Activated T-cell treated with anti-CD3 and anti-CD28 coated beads, Interleukin-2, amount 50 U/mL, for 72 hours (primary cell): ENCODE measurements around the gene GRIA4. TPM values are rescaled to one million over a fixed set of nuclear protein-coding genes. Genes with fewer than 3 reads are reported as not detected.

Experiments used
- ATAC-seq, 2 donors: fragments of 150-1000 bp; cut with Tn5 transposase; replicated peaks in 1 of 2; 2 replicates each; pipeline ENCODE4 v1.10.0; 2021; ENCODE audit warnings: moderate library complexity in 2 of 2, mild to moderate bottlenecking in 1 of 2
- DNase-seq, 2 donors: peaks; one replicate each; pipeline ENCODE4 v3.0.0; 2021 to 2022; ENCODE audit warnings: mixed read lengths in 1 of 2
- H3K27ac Mint-ChIP-seq: one replicate; pipeline ENCODE4 v1.8.0; 2022; ENCODE audit warnings: mild to moderate bottlenecking, moderate library complexity, mixed read lengths
- H3K27me3 Mint-ChIP-seq: one replicate; pipeline ENCODE4 v1.8.0; 2022; ENCODE audit warnings: low read depth, mixed read lengths
- H3K36me3 Mint-ChIP-seq, 2 donors: one replicate each; pipeline ENCODE4 v1.8.0; 2022; ENCODE audit warnings: mixed read lengths in 2 of 2, mild to moderate bottlenecking in 1 of 2; ENCODE audit not compliant: insufficient read depth in 2 of 2
- H3K4me1 Mint-ChIP-seq: one replicate; pipeline ENCODE4 v1.8.0; 2022; ENCODE audit warnings: low read depth, mixed read lengths
- H3K4me3 Mint-ChIP-seq, 2 donors: one replicate each; pipeline ENCODE4 v1.8.0; 2022; ENCODE audit warnings: mild to moderate bottlenecking in 2 of 2, mixed read lengths in 2 of 2, moderate library complexity in 2 of 2
- H3K9me3 Mint-ChIP-seq, 2 donors: one replicate each; pipeline ENCODE4 v1.8.0; 2022; ENCODE audit warnings: mixed read lengths in 2 of 2
- total RNA-seq, 2 donors: library from RNA; stranded (reverse); gene quantifications; one replicate each; pipeline ENCODE4 v1.2.3, GENCODE V29; 2022

Gene GRIA4
- total RNA-seq, 2 donors from 2014 or later: not detected

- Mint-ChIP-seq H3K27ac (no peak overlapping the region), H3K4me1 (no peaks in the 10 kb centered on the region), H3K9me3 (no peaks in the 10 kb centered on the region), H3K4me3 (no peak overlapping the region), H3K36me3 (no peaks in the 10 kb centered on the region), H3K27me3 (no peaks in the 10 kb centered on the region)
- no peak for ATAC-seq
- no peak for DNase-seq
These were observed 300.3 kb downstream of the GRIA4 start for GRCh38 chr11:105910095-105910715.

- no peak overlapping the region for H3K4me3 Mint-ChIP-seq
- H3K27ac Mint-ChIP-seq: no peak overlapping the region
- H3K9me3 Mint-ChIP-seq: no peaks in the 10 kb centered on the region
- DNase-seq (no peak), ATAC-seq (no peak)
- no peaks in the 10 kb centered on the region for H3K4me1 Mint-ChIP-seq
- no peaks in the 10 kb centered on the region for H3K36me3 Mint-ChIP-seq
- H3K27me3 Mint-ChIP-seq: no peaks in the 10 kb centered on the region
These were observed 301.6 kb downstream of the GRIA4 start for GRCh38 chr11:105911454-105911853.

GRCh38 chr11:105912666-105913065 is 302.8 kb downstream of the GRIA4 start:
- Mint-ChIP-seq H3K36me3 (no peaks in the 10 kb centered on the region), H3K4me1 (no peaks in the 10 kb centered on the region), H3K4me3 (no peak overlapping the region), H3K27me3 (no peaks in the 10 kb centered on the region), H3K27ac (no peak overlapping the region), H3K9me3 (no peaks in the 10 kb centered on the region)
- no peak for ATAC-seq
- DNase-seq: no peak

- Mint-ChIP-seq H3K36me3 (no peaks in the 10 kb centered on the region), H3K4me3 (no peak overlapping the region), H3K4me1 (no peaks in the 10 kb centered on the region), H3K9me3 (no peaks in the 10 kb centered on the region), H3K27ac (no peak overlapping the region), H3K27me3 (no peaks in the 10 kb centered on the region)
- DNase-seq: no peak
- ATAC-seq: no peak
These were observed 305.1 kb downstream of the GRIA4 start for GRCh38 chr11:105915021-105915420.

GRCh38 chr11:105918039-105918438 is 308.2 kb downstream of the GRIA4 start:
- Mint-ChIP-seq H3K27ac (no peak overlapping the region), H3K36me3 (no peaks in the 10 kb centered on the region), H3K4me3 (no peak overlapping the region), H3K27me3 (no peaks in the 10 kb centered on the region), H3K9me3 (no peaks in the 10 kb centered on the region), H3K4me1 (no peaks in the 10 kb centered on the region)
- ATAC-seq: no peak
- no peak for DNase-seq

- no peaks in the 10 kb centered on the region for H3K27me3 Mint-ChIP-seq
- no peak for ATAC-seq
- no peaks in the 10 kb centered on the region for H3K4me1 Mint-ChIP-seq
- H3K27ac Mint-ChIP-seq: no peak overlapping the region
- no peak overlapping the region for H3K4me3 Mint-ChIP-seq
- no peaks in the 10 kb centered on the region for H3K36me3 Mint-ChIP-seq
- H3K9me3 Mint-ChIP-seq: no peaks in the 10 kb centered on the region
- DNase-seq: no peak
These were observed 308.7 kb downstream of the GRIA4 start for GRCh38 chr11:105918600-105918999.

- no peak for ATAC-seq
These were observed 313.4 kb downstream of the GRIA4 start for GRCh38 chr11:105923252-105923651.

GRCh38 chr11:105923807-105924206 is 313.9 kb downstream of the GRIA4 start:
- Mint-ChIP-seq H3K36me3 (no peaks in the 10 kb centered on the region), H3K27ac (no peak overlapping the region), H3K4me1 (no peaks in the 10 kb centered on the region), H3K27me3 (no peaks in the 10 kb centered on the region), H3K9me3 (no peaks in the 10 kb centered on the region), H3K4me3 (no peak overlapping the region)
- no peak for DNase-seq
- no peak for ATAC-seq

More at GRCh38 chr11:105923252-105923651, 313.4 kb downstream of the GRIA4 start:
- H3K4me1 Mint-ChIP-seq: no peaks in the 10 kb centered on the region
- no peak overlapping the region for H3K27ac Mint-ChIP-seq
- H3K27me3 Mint-ChIP-seq: no peaks in the 10 kb centered on the region
- DNase-seq: no peak
- H3K4me3 Mint-ChIP-seq: no peak overlapping the region
- H3K9me3 Mint-ChIP-seq: no peaks in the 10 kb centered on the region
- no peaks in the 10 kb centered on the region for H3K36me3 Mint-ChIP-seq

- Mint-ChIP-seq H3K4me1 (no peaks in the 10 kb centered on the region), H3K27me3 (no peaks in the 10 kb centered on the region), H3K4me3 (no peak overlapping the region), H3K9me3 (no peaks in the 10 kb centered on the region), H3K36me3 (no peaks in the 10 kb centered on the region), H3K27ac (no peak overlapping the region)
- ATAC-seq: no peak
- DNase-seq: no peak
These were observed 319.4 kb downstream of the GRIA4 start for GRCh38 chr11:105929084-105929955.

GRCh38 chr11:105933695-105934094 is 323.8 kb downstream of the GRIA4 start:
- no peak overlapping the region for H3K27ac Mint-ChIP-seq
- H3K9me3 Mint-ChIP-seq: no peaks in the 10 kb centered on the region
- no peaks in the 10 kb centered on the region for H3K4me1 Mint-ChIP-seq
- ATAC-seq: no peak
- DNase-seq: no peak
- no peaks in the 10 kb centered on the region for H3K27me3 Mint-ChIP-seq
- H3K4me3 Mint-ChIP-seq: no peak overlapping the region
- no peaks in the 10 kb centered on the region for H3K36me3 Mint-ChIP-seq

GRCh38 chr11:105935791-105936190 is 325.9 kb downstream of the GRIA4 start:
- H3K27me3 Mint-ChIP-seq: no peaks in the 10 kb centered on the region

GRCh38 chr11:105937331-105937730 is 327.5 kb downstream of the GRIA4 start:
- ATAC-seq (no peak), DNase-seq (no peak)
- Mint-ChIP-seq H3K27me3 (no peaks in the 10 kb centered on the region), H3K27ac (no peak overlapping the region), H3K4me1 (no peaks in the 10 kb centered on the region), H3K36me3 (no peaks in the 10 kb centered on the region), H3K4me3 (no peak overlapping the region), H3K9me3 (no peaks in the 10 kb centered on the region)

More at GRCh38 chr11:105935791-105936190, 325.9 kb downstream of the GRIA4 start:
- H3K36me3 Mint-ChIP-seq: no peaks in the 10 kb centered on the region
- H3K4me3 Mint-ChIP-seq: no peak overlapping the region
- no peak for ATAC-seq
- no peak overlapping the region for H3K27ac Mint-ChIP-seq
- H3K9me3 Mint-ChIP-seq: no peaks in the 10 kb centered on the region
- H3K4me1 Mint-ChIP-seq: no peaks in the 10 kb centered on the region
- no peak for DNase-seq

- no peaks in the 10 kb centered on the region for H3K9me3 Mint-ChIP-seq
- no peak overlapping the region for H3K27ac Mint-ChIP-seq
- ATAC-seq (no peak), DNase-seq (no peak)
- no peak overlapping the region for H3K4me3 Mint-ChIP-seq
- H3K4me1 Mint-ChIP-seq: no peaks in the 10 kb centered on the region
- no peaks in the 10 kb centered on the region for H3K36me3 Mint-ChIP-seq
- no peaks in the 10 kb centered on the region for H3K27me3 Mint-ChIP-seq
These were observed 327.9 kb downstream of the GRIA4 start for GRCh38 chr11:105937738-105938137.
